Fibroblast of lung (primary cell): ENCODE data around the gene CNGA4.

Experiments used
- EZH2 ChIP-seq: IDR thresholded peaks from 2 replicates; pipeline ENCODE4 v1.5.1; 2012; ENCODE audit warnings: low read length, control low read depth, mild to moderate bottlenecking; ENCODE audit errors: missing control alignments
- TF ChIP-seq, protein P1 (sequence below), 2 donors: IDR thresholded peaks in 1 of 2; conservative IDR thresholded peaks in 1 of 2; 1 replicate in 1 of 2; 2 replicates in 1 of 2; pipeline ENCODE4 v1.5.1; 2011 to 2012; ENCODE audit warnings: low read length in 2 of 2, control low read depth in 1 of 2, inconsistent platforms in 1 of 2, low read depth in 1 of 2, mild to moderate bottlenecking in 1 of 2

- TF ChIP-seq, protein P1, sequence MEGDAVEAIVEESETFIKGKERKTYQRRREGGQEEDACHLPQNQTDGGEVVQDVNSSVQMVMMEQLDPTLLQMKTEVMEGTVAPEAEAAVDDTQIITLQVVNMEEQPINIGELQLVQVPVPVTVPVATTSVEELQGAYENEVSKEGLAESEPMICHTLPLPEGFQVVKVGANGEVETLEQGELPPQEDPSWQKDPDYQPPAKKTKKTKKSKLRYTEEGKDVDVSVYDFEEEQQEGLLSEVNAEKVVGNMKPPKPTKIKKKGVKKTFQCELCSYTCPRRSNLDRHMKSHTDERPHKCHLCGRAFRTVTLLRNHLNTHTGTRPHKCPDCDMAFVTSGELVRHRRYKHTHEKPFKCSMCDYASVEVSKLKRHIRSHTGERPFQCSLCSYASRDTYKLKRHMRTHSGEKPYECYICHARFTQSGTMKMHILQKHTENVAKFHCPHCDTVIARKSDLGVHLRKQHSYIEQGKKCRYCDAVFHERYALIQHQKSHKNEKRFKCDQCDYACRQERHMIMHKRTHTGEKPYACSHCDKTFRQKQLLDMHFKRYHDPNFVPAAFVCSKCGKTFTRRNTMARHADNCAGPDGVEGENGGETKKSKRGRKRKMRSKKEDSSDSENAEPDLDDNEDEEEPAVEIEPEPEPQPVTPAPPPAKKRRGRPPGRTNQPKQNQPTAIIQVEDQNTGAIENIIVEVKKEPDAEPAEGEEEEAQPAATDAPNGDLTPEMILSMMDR (conservative IDR thresholded peaks at IDR 0.05 in 1 of 2, IDR thresholded peaks at IDR 0.05 in 1 of 2; ENCODE audit: low read depth in 1 of 2, low read length in 2 of 2) = no peak
- TF ChIP-seq EZH2 = no peak
These were observed 1.1 kb upstream of the CNGA4 start for GRCh38 chr11:6237761-6238302.
